ENCODE results near the gene EFHC2.

- TF ChIP-seq CTCF (conservative IDR thresholded peaks at IDR 0.05; ENCODE audit: low read length) (no peak), EZH2phosphoT487 (IDR thresholded peaks at IDR 0.05; ENCODE audit: borderline replicate concordance, low read depth, low read length) (no peak)
Measured at GRCh38 chrX:44246826-44247225, 96.6 kb downstream of the EFHC2 start.
